ENCODE results near the gene SELENOV. TPM values are rescaled to one million over a fixed set of nuclear protein-coding genes. Genes with fewer than 3 reads are reported as not detected.

The SELENOV gene
- total RNA-seq, 4 donors from 2014 or later: not detected

DNA sequence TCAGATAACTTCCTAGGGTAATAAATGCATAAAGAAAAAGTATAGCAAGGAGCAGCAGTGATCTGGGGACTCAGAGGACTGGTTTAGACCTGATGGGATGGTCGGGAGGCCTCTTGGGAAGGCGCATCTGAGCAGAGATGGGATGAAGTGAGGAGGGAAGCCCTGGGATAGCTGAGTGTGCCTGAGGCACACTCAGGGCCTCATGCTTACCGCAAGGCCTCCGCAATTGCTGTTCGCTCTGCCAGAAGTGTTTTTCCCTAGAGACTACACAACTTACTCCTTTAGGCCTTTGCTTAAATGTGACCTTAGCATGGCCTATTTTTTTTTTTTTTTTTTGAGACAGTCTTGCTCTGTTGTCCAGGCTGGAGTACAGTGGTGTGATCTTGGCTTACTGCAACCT lies 20.3 kb upstream of the SELENOV start:
- TF ChIP-seq, protein P1, sequence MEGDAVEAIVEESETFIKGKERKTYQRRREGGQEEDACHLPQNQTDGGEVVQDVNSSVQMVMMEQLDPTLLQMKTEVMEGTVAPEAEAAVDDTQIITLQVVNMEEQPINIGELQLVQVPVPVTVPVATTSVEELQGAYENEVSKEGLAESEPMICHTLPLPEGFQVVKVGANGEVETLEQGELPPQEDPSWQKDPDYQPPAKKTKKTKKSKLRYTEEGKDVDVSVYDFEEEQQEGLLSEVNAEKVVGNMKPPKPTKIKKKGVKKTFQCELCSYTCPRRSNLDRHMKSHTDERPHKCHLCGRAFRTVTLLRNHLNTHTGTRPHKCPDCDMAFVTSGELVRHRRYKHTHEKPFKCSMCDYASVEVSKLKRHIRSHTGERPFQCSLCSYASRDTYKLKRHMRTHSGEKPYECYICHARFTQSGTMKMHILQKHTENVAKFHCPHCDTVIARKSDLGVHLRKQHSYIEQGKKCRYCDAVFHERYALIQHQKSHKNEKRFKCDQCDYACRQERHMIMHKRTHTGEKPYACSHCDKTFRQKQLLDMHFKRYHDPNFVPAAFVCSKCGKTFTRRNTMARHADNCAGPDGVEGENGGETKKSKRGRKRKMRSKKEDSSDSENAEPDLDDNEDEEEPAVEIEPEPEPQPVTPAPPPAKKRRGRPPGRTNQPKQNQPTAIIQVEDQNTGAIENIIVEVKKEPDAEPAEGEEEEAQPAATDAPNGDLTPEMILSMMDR (IDR thresholded peaks at IDR 0.05): no peak
- no peak for TF ChIP-seq POLR2A (IDR thresholded peaks at IDR 0.05)
- TF ChIP-seq POLR2AphosphoS5 (IDR thresholded peaks at IDR 0.05): no peak
- TF ChIP-seq EP300 (IDR thresholded peaks at IDR 0.05): no peak
- Histone ChIP-seq H3K36me3 (peaks cover 24% of the 10 kb centered on the region), H3K4me1 (peaks cover 19% of the 10 kb centered on the region), H3K27me3 (peaks cover 41% of the 10 kb centered on the region), H3K9me3 (no peaks in the 10 kb centered on the region), H3K4me3 (no peak overlapping the region), H3K27ac (no peak overlapping the region)
- DNase-seq (ENCODE audit: low spot score in 2 of 2): no peak
- 78% methylated on average over 5 of the region's 5 CpGs for WGBS

DNA sequence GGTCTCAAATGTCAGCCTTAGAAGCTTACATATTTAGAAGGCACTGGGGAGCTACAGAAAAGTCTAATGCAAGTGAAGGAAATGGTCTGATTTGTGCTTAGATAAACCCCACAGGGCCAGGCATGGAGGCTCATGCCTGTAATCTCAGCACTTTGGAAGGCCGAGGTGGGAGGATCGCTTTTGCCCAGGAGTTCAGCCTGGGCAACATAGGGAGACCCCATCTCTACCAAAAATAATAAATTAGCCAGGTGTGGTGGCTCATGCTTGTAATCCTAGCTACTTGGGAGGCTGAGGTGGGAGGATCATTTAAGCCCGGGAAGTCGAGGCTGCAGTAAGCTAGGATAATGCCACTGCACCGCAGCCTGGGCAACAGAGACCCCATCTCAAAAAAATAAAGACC lies 18.9 kb upstream of the SELENOV start:
- no peak for DNase-seq (ENCODE audit: low spot score in 2 of 2)
- WGBS: 80% methylated on average over 5 of the region's 5 CpGs
- H3K4me3 ChIP-seq: no peak overlapping the region
- H3K9me3 ChIP-seq: no peaks in the 10 kb centered on the region
- peaks cover 19% of the 10 kb centered on the region for H3K4me1 ChIP-seq
- H3K27me3 ChIP-seq: peaks cover 54% of the 10 kb centered on the region
- H3K27ac ChIP-seq: no peak overlapping the region
- TF ChIP-seq POLR2AphosphoS5 (IDR thresholded peaks at IDR 0.05): no peak
- TF ChIP-seq POLR2A (IDR thresholded peaks at IDR 0.05): no peak
- TF ChIP-seq, protein P1 (IDR thresholded peaks at IDR 0.05): no peak
- TF ChIP-seq EP300 (IDR thresholded peaks at IDR 0.05): no peak
- peaks cover 10% of the 10 kb centered on the region for H3K36me3 ChIP-seq

DNA sequence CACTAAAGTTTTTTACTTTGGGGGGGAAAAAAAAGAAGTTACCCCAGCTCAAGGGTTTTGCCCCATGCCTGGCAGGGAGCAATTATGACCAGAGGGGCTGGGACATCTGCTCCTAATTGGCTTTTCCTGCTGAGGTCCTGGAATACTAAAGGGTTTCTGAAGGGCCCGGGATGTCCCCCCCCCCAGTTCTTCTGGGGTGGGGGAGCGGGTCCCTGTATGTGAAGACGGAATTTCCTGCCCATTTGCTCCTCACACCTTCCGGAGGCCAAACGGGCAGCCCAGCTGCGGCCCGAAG lies 17.3 kb upstream of the SELENOV start:
- no peaks in the 10 kb centered on the region for H3K9me3 ChIP-seq
- WGBS: 0% methylated on average over 5 of the region's 7 CpGs
- no peak overlapping the region for H3K27ac ChIP-seq
- peaks cover 65% of the 10 kb centered on the region for H3K27me3 ChIP-seq
- H3K4me3 ChIP-seq: no peak overlapping the region
- peaks cover 22% of the 10 kb centered on the region for H3K4me1 ChIP-seq
- DNase-seq (ENCODE audit: low spot score in 2 of 2): no peak
- no peaks in the 10 kb centered on the region for H3K36me3 ChIP-seq
- TF ChIP-seq, protein P1 (IDR thresholded peaks at IDR 0.05): no peak
- TF ChIP-seq EP300 (IDR thresholded peaks at IDR 0.05) (no peak), POLR2AphosphoS5 (IDR thresholded peaks at IDR 0.05) (no peak), POLR2A (IDR thresholded peaks at IDR 0.05) (no peak)

DNA sequence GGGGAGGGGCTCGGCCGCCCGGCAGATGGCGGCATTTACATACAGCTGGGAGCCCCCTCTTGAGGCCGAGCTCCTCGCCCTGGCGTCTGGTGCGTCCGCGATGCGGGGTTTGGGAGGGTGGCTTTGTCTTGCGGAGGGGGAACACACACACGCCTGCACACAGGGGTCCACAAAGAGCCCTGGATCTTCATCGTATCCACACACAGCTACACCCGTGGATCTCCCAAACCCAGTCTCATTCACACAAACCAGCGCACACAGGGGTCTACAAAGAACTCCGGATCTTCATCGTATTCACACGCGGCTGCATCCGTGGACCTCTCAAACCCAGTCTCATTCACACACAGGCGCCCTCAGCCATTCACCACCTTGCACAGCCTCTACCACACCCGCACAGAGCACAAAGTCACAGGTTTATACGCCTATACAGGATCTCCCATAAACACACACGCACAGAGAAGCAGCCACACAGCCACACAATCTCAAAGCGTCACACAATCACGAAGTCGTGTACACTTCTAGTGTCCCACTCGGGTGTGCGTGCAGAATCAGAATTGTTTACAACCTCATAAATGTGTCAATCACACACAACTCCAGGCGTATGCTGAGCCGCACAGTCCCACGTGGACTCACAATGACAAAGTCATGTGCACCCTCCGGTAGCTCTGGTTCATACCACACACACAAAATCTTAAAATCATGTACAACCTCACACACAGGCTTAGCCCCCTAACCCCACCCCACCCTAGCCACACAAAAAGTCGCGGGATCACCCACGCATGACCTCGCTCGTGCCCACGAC lies 16.7 kb upstream of the SELENOV start:
- TF ChIP-seq POLR2A (IDR thresholded peaks at IDR 0.05) (no peak), EP300 (IDR thresholded peaks at IDR 0.05) (no peak), POLR2AphosphoS5 (IDR thresholded peaks at IDR 0.05) (no peak)
- TF ChIP-seq, protein P1 (IDR thresholded peaks at IDR 0.05): no peak
- no peak overlapping the region for H3K4me3 ChIP-seq
- 3% methylated on average over 25 of the region's 40 CpGs for WGBS
- H3K27me3 ChIP-seq: peaks cover 66% of the 10 kb centered on the region
- H3K4me1 ChIP-seq: peaks cover 28% of the 10 kb centered on the region
- DNase-seq (ENCODE audit: low spot score in 2 of 2): no peak
- no peaks in the 10 kb centered on the region for H3K9me3 ChIP-seq
- no peak overlapping the region for H3K27ac ChIP-seq
- no peaks in the 10 kb centered on the region for H3K36me3 ChIP-seq

DNA sequence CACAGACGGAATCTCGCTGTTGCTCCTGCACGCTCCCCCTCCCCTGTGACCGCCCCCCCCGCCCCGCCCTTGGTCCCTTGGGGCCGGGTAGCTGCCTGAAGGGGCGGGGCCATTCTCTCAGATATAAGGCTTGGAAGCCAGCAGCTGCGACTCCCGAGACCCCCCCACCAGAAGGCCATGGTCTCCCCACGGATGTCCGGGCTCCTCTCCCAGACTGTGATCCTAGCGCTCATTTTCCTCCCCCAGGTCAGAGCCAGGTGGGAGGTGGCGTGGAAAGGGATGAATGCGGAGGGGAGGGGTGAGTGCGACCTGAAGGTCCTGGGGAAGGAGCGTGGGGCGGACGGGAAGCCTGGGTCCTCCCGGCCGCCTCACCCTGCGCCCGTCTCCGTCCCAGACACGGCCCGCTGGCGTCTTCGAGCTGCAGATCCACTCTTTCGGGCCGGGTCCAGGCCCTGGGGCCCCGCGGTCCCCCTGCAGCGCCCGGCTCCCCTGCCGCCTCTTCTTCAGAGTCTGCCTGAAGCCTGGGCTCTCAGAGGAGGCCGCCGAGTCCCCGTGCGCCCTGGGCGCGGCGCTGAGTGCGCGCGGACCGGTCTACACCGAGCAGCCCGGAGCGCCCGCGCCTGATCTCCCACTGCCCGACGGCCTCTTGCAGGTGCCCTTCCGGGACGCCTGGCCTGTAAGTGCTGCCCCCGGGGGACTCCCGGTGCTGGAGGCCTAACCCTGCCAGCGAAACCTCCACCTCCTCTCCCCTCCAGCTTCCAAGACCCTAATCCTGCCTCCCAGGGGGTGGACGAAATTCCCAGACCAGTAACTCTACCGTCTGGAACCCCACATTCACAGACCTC lies 15.9 kb upstream of the SELENOV start, which contains the start of gene DLL3:
Gene DLL3, plus strand, starts transcription at position 150 of the 845 bp plus-strand sequence. Its CDS starts 28 bp downstream, at position 178.
- TF ChIP-seq POLR2AphosphoS5 (IDR thresholded peaks at IDR 0.05) (no peak), EP300 (IDR thresholded peaks at IDR 0.05) (no peak), POLR2A (IDR thresholded peaks at IDR 0.05) (no peak)
- TF ChIP-seq, protein P1 (IDR thresholded peaks at IDR 0.05): no peak
- WGBS: 4% methylated on average over 21 of the region's 60 CpGs
- no peaks in the 10 kb centered on the region for H3K36me3 ChIP-seq
- no peak within 1 kb of the TSS for H3K27ac ChIP-seq
- peaks cover 29% of the 10 kb centered on the region for H3K4me1 ChIP-seq
- peaks cover 73% of the 10 kb centered on the region for H3K27me3 ChIP-seq
- peak within 1 kb of the TSS; percentile 18 for H3K4me3 ChIP-seq
- DNase-seq (ENCODE audit: low spot score in 2 of 2): no peak
- H3K9me3 ChIP-seq: no peaks in the 10 kb centered on the region
